Raji (cell line): Measurements from ENCODE around the gene CCIN.

Experiments used
- POLR2A ChIP-seq: IDR thresholded peaks from 2 replicates; pipeline ENCODE4 v1.6.1; 2011; ENCODE audit warnings: low read depth, low read length, control low read depth; ENCODE audit not compliant: insufficient read depth

Gene CCIN

GRCh38 chr9:36204906-36205547 is 35.8 kb downstream of the CCIN start:
- TF ChIP-seq POLR2A: no peak

GRCh38 chr9:36207016-36207415 is 37.8 kb downstream of the CCIN start:
- no peak for TF ChIP-seq POLR2A

DNA sequence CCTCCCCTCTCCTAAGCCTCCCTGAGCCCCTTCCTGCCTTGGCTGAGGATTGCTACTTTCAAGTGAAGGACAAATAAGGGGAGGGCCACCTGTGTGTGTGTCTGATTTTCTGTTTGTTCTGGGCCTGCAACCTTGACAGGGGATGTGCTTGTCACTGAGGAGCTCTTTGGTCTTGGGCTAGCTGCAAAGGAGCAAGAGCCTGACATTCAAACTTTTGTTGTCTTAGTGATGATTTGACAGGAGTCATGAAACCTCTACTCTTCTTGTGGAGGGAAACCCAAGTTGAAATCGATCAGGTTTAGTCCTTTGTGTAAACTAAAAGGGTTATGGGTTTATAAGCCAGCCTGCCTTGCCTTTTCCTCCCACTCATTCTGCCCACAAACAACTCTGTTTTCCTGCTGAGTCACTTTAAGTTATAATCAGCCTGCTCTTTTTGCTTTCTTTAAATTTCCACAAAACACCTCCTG is 38.4 kb downstream of the CCIN start:
- no peak for TF ChIP-seq POLR2A

GRCh38 chr9:36208521-36209253 is 39.5 kb downstream of the CCIN start:
- no peak for TF ChIP-seq POLR2A

DNA sequence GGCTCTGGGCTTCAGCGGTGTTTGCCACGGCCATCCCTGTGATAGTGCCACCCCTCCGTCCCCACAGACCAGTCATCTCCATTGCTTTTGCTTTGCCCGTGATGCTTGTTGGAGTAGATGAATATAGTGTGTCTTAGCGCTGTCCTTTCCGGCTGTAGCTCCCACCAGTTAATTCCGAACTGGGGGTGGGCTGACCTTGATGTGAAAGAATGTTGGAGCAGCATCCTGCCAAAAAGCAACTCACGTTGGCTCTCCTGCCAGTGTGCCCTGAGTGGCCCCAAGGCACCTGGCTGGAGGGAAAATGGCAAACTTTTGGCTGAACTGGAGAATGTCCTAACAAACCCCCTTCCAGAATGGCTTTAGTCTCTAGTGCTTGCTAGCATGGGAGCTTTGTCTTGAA is 41.5 kb downstream of the CCIN start:
- TF ChIP-seq POLR2A: no peak

DNA sequence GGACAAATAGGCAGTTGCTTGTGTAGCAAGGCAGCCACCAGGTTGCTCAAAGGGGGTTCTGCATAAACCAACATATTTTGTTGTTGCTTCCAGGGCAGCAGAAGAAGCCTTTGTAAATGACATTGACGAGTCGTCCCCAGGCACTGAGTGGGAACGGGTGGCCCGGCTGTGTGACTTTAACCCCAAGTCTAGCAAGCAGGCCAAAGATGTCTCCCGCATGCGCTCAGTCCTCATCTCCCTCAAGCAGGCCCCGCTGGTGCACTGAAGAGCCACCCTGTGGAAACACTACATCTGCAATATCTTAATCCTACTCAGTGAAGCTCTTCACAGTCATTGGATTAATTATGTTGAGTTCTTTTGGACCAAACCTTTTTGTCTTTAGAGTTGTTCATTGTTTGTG is 42.3 kb downstream of the CCIN start:
- TF ChIP-seq POLR2A: no peak

DNA sequence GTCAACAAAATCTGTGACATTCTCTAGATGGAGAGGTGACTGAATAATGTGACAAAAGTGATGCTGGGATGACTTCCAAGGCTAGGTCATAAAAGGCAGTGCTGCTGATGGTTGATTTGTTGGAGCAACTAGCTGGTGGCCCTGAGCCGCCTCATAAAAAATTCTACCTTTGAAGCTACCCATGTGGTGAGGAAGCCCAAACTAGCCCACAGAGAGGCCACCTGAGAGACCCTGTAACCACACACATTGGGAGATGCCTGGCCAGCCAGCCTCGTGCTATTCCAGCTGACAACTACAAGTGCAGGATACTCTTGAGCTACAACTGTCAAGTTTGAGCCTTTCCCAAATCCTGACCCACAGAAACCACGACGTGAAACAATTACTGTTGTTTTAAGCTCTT is 44.2 kb downstream of the CCIN start:
- TF ChIP-seq POLR2A: no peak

DNA sequence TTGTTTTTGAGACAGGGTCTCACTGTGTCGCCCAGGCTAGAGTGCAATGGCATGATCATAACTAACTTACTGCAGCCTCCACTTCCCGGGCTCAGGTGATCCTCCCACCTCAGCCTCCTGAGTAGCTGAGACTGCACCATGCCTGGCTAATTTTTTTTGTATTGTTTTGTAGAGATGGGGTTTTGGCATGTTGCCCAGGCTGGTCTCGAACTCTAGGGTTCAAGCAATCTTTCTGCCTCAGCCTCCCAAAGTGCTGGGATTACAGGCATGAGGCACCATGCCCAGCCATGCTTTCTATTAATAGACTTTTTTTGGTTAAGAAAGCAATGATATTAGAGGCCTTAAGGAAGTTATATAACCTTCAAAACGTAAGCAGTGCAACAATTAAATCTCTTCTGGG is 44.8 kb downstream of the CCIN start:
- TF ChIP-seq POLR2A: no peak

GRCh38 chr9:36214571-36214970 is 45.4 kb downstream of the CCIN start:
- no peak for TF ChIP-seq POLR2A

DNA sequence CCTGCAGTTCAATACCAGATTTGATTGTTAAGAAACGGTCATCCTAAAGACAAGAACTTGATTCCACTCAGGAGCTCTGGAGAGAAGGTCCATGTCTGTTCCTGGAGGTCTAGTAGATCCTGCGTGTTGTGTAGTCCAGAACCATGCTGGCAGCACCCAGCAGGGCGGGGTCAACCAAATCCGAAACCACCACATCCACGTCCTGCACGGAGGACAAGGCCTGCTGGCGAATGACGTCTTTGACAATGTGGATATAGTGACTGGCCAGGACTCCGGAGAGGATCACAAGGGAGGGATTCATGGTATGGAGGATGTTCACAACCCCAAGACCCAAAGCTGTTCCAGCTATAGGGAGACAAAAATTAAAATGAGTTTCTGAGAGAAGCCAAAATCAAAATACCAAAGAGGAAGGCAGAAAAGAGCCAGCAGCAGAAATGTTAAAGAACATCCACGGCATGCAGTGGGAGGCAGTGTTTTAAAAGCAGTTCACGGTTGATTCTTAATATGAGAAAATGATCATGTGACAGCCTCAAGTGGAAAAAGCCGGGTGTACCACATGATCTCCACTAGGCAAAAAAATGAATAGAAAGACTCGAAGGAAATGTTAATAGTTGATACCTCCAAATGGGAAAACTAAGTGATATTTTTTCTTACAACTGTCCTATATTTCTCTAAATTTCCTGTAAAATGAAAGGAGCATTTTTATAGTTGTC is 48.2 kb downstream of the CCIN start:
- TF ChIP-seq POLR2A: no peak

- no peak for TF ChIP-seq POLR2A
Measured at GRCh38 chr9:36218011-36218410, 48.8 kb downstream of the CCIN start.

DNA sequence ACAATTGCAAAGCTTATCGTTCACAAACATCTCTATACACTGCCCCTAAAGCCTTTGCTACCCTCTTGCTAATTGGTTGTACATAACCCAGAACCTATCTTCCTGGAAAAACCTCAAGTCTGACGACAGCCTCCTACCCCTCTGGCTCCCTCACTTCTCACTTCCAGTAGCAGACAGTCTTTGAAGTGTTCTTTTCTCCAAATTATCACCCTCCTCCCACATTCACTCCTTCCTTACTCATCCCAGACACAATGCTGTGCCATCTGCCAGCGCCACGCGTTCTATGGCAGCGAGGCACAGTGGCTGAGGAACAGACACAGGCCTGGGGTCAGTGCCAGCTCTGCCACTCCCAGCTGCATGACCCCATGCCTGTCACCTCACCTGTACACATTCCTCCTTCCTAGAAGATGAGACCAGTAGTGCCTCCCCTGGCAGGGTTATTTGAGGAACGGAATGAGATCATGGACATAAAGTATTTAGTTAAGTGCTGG is 49.3 kb downstream of the CCIN start:
- TF ChIP-seq POLR2A: no peak
